Activated CD4-positive, alpha-beta T cell treated with anti-CD3 and anti-CD28 coated beads, Interleukin-2, amount 10 ng/mL, durations not matched to agents 7 days and 5 days (primary cell): ENCODE measurements around the gene ECEL1. TPM values are rescaled to one million over a fixed set of nuclear protein-coding genes. Genes with fewer than 3 reads are reported as not detected.
"Not testable (repeated sequence)": the region's sequence is repeated elsewhere in the genome, so short reads cannot be mapped to it uniquely, and the experiment has no call there.

Experiments
- CTCF ChIA-PET: fragments of 350-600 bp; sonication (Branson Sonifier 250); formaldehyde crosslinking; loops from one replicate; lab custom pipeline; 2021; ENCODE audit warnings: antibody characterized with exemption; lab: Charles Lee
- POLR2A ChIA-PET: fragments of 350-600 bp; sonication (Branson Sonifier 250); formaldehyde crosslinking; loops from one replicate; lab custom pipeline; 2021; ENCODE audit warnings: antibody characterized with exemption; lab: Charles Lee
- DNase-seq: peaks from one replicate; pipeline ENCODE4 v3.0.0-alpha.2; 2020
- H3K27ac Mint-ChIP-seq: one replicate; pipeline ENCODE4 v1.8.0; 2021; ENCODE audit warnings: mild to moderate bottlenecking, moderate library complexity, mixed read lengths
- H3K27me3 Mint-ChIP-seq: one replicate; pipeline ENCODE4 v1.8.0; 2021; ENCODE audit warnings: mixed read lengths
- H3K36me3 Mint-ChIP-seq: one replicate; pipeline ENCODE4 v1.8.0; 2021; ENCODE audit warnings: low read depth, mixed read lengths
- H3K4me1 Mint-ChIP-seq: one replicate; pipeline ENCODE4 v1.8.0; 2021; ENCODE audit warnings: mixed read lengths
- H3K4me3 Mint-ChIP-seq: one replicate; pipeline ENCODE4 v1.8.0; 2021; ENCODE audit warnings: mild to moderate bottlenecking, moderate library complexity, mixed read lengths
- H3K9me3 Mint-ChIP-seq: one replicate; pipeline ENCODE4 v1.8.0; 2021; ENCODE audit warnings: mixed read lengths
- total RNA-seq, 2 experiments: library from RNA; stranded (reverse); gene quantifications; one replicate each; pipeline ENCODE4 v1.2.3, GENCODE V29; 2021

ECEL1 gene
- total RNA-seq, 2 experiments from 2014 or later: not detected

DNA sequence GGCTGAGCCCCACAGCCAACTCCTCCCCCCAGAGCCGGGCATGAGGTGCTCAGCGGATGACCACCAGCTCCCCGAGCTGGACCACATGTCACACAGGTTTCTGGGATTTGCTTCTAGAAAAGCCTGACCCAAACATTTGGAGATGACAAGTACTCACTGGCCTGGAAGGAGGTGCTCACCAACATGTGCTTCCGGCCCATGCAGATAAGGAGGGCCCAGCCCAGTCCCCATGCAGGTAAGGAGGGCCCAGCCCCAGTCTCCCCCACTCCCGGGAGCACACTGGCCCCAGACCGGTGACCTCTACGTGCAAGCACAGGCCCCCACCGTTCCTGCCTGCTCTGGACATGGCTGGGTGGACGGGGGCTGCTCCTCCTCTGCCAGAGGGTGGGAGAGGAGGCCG lies 45.7 kb downstream of the ECEL1 start:
- not testable (repeated sequence) for H3K27ac Mint-ChIP-seq

DNA sequence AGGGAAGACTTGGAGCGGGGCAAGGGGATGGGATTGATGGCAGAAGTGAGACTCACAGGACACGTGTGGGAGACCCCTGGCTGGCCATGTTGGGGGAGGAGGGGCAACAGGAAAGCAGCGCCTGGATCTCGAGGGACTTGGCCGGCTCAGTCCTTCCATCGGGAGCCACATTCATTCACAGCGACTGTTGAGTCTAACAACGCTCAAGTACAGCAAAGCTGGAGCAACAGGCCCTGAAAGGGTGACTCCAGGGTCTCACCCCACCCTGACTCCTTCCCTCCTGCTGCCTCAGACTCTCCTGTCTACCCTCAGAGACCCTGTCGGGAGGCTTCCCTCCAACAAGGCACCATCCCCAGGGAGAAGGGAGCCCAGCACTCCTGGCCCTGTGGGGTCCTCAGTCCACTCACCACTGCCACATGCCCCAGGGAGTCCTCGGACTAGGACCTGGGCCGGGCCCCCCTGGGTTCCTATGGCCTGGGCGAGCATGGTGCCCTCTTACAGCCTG lies 46.4 kb downstream of the ECEL1 start:
- no peaks in the 10 kb centered on the region for H3K4me1 Mint-ChIP-seq
- no peaks in the 10 kb centered on the region for H3K36me3 Mint-ChIP-seq
- H3K27me3 Mint-ChIP-seq: no peaks in the 10 kb centered on the region
- no peaks in the 10 kb centered on the region for H3K9me3 Mint-ChIP-seq
- CTCF ChIA-PET: no interaction called here
- POLR2A ChIA-PET: no interaction called here
- H3K4me3 Mint-ChIP-seq: no peak overlapping the region
- no peak overlapping the region for H3K27ac Mint-ChIP-seq
- no peak for DNase-seq

More for the DNA sequence above, 45.7 kb downstream of the ECEL1 start:
- H3K27me3 Mint-ChIP-seq, POLR2A ChIA-PET, H3K9me3 Mint-ChIP-seq, H3K36me3 Mint-ChIP-seq, H3K4me1 Mint-ChIP-seq, CTCF ChIA-PET, H3K4me3 Mint-ChIP-seq, DNase-seq: not testable (repeated sequence)

DNA sequence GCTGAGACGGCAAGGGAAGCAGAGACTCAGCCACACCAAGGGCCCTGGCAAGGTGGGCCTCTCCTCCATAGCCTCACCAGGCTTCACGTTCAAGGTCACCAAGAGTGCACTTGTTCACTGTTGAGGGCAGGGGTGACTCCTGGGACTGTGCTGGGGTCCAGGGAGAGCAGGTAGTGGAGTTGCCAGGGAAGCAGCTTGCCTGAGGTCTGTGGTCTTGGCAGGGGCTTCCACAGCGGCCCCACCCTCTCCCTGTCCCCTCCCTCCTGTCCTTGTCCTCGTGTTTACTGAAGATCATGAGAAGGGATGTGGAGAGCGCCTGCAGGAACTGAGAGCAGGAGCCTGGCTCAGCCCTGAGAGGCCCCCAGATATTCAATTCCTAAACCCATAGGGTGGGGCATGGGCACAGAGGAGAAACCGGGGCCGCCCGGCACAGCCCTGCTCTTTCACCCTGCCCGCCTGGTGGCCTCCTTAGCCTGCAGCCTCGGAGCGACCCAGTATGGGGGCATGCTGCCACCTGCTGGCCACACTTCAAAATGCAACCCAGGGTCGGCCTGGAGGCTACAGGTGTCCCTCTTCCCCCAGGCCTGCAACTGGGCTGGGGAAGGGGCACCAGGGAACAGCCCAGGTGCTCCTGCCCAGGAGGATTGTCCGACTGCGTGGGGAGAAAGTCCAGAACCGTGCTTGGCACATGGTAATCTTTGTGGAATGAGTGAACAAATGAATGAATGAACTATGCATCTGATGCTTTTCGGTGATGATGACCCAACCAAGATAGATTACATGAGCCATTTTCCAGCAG lies 47.2 kb downstream of the ECEL1 start:
- POLR2A ChIA-PET, H3K9me3 Mint-ChIP-seq, H3K4me1 Mint-ChIP-seq, H3K27ac Mint-ChIP-seq, H3K4me3 Mint-ChIP-seq, H3K27me3 Mint-ChIP-seq, H3K36me3 Mint-ChIP-seq: not testable (repeated sequence)
- peak; percentile 88 for DNase-seq
- CTCF ChIA-PET: interaction anchor here (1.7 kb wide), 1 partner anchor 110 kb away, joined by 5 read pairs; no protein-coding TSS in a partner anchor

DNA sequence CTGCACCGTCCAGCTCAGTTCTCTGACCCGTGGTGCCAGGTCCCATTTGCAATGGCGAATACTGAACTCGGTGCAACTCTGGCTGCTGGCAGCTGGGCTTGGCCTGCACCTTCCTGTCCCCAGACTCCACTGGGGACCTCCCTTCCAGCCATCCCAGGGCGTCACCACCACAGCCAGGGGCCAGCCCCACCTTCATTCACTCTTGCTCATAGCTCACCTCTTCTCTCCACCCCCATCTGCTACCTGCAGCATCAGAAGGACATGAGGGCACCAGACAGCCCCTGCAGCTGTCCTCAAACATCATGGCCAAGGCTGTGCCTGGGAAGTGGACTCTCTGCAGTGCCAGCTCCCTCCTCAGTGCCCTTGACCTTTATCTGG lies 47.9 kb downstream of the ECEL1 start:
- no peak overlapping the region for H3K27ac Mint-ChIP-seq
- no peaks in the 10 kb centered on the region for H3K9me3 Mint-ChIP-seq
- no peaks in the 10 kb centered on the region for H3K36me3 Mint-ChIP-seq
- CTCF ChIA-PET: interaction anchor here (1.7 kb wide), 1 partner anchor 109 kb away, joined by 5 read pairs; no protein-coding TSS in a partner anchor
- H3K27me3 Mint-ChIP-seq: no peaks in the 10 kb centered on the region
- no peaks in the 10 kb centered on the region for H3K4me1 Mint-ChIP-seq
- H3K4me3 Mint-ChIP-seq: no peak overlapping the region
- no peak for DNase-seq
- POLR2A ChIA-PET: no interaction called here

DNA sequence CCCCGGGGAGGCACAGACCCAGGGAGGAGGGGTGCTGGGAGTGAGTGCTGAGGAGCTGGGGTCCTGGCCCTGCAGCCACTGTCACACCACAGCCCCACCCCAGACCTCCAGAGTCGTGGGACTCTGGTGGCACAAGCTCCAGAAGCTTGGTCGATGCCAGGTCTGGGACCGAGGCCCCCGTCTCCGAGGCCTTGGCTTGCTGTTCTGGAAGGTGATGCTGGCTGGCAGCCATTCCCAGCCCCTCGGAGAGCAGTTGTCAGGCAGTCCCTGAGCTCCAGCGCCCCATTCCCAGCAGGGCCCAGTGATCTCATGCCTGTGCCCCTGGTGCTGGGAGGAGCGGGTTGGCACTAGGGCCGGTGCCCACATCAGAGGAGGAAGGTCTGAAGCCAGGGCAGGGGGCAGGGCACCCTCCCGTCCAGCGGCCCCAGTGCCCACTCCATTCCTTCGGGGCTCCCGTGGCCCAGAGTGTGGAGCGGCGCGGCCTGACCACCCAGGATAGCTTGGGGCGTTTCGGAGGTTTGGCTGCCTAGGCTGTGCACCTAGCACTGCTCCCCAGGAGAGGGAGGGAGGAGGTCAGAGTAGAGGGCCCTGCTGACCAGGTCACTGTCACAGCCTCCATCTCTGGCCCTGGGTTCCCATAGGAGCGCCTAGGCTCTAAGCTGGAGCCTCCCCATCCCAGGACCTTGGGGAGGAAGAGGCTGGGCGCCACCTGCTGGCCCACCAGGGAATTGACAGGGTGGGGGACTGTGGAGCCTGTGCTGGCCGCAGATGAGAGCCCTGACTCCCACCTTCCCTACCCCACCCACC lies 48.5 kb downstream of the ECEL1 start:
- DNase-seq: peak; percentile 38
- H3K9me3 Mint-ChIP-seq: no peaks in the 10 kb centered on the region
- H3K4me1 Mint-ChIP-seq: no peaks in the 10 kb centered on the region
- no peak overlapping the region for H3K27ac Mint-ChIP-seq
- ChIA-PET CTCF (interaction anchor here (0.9 to 1.7 kb wide), 3 partner anchors 9 to 108 kb away, joined by 4 to 5 read pairs (median 4); no protein-coding TSS in a partner anchor), POLR2A (no interaction called here)
- no peaks in the 10 kb centered on the region for H3K36me3 Mint-ChIP-seq
- H3K4me3 Mint-ChIP-seq: no peak overlapping the region
- no peaks in the 10 kb centered on the region for H3K27me3 Mint-ChIP-seq

DNA sequence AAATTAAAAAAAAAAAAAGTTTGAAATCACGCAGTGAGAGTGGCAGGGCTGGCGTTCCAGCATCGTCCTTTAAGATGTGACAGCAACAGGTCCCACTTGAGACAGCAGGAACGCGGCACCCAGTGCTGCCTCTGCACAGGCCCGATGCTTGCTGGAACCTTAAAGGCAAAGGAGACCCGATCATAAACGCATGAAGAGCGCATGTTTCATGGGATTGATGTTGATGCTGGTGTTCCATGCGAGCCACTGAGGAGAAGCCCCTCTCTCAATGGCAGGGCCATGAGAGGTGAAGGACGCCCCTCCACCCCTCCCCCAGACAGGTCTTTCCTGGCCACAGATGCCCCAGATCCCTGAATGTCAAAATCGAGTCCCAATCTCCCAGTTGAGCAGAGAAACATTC lies 49.5 kb downstream of the ECEL1 start:
- Mint-ChIP-seq H3K4me1 (no peaks in the 10 kb centered on the region), H3K4me3 (no peak overlapping the region), H3K36me3 (no peaks in the 10 kb centered on the region), H3K27ac (no peak overlapping the region), H3K9me3 (no peaks in the 10 kb centered on the region), H3K27me3 (no peaks in the 10 kb centered on the region)
- ChIA-PET POLR2A (no interaction called here), CTCF (no interaction called here)
- DNase-seq: no peak

DNA sequence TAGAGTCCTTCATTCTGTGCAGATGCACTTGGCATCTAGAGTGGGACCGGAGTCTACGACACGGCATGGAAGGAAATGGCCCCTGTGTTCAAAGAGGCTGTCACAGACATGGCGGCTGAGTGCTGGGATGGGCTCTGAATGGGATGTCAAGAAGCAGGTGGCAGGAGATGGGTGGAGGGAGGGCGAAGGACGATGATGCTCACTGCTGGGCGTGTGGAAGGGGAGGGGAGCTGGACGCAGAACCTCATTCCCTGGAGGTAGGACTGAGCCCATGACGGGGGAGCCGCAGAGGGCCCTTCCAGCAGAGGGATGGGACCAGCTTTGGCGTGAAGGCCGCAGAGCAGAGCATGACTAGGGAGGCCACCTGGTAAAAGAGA lies 50.5 kb downstream of the ECEL1 start:
- POLR2A ChIA-PET: no interaction called here
- Mint-ChIP-seq H3K4me3 (no peak overlapping the region), H3K27ac (no peak overlapping the region), H3K36me3 (no peaks in the 10 kb centered on the region), H3K27me3 (no peaks in the 10 kb centered on the region), H3K4me1 (no peaks in the 10 kb centered on the region), H3K9me3 (no peaks in the 10 kb centered on the region)
- DNase-seq: no peak
- CTCF ChIA-PET: interaction anchor here (0.6 to 0.9 kb wide), 3 partner anchors 9 to 404 kb away, joined by 3 to 5 read pairs (median 5); no protein-coding TSS in a partner anchor

DNA sequence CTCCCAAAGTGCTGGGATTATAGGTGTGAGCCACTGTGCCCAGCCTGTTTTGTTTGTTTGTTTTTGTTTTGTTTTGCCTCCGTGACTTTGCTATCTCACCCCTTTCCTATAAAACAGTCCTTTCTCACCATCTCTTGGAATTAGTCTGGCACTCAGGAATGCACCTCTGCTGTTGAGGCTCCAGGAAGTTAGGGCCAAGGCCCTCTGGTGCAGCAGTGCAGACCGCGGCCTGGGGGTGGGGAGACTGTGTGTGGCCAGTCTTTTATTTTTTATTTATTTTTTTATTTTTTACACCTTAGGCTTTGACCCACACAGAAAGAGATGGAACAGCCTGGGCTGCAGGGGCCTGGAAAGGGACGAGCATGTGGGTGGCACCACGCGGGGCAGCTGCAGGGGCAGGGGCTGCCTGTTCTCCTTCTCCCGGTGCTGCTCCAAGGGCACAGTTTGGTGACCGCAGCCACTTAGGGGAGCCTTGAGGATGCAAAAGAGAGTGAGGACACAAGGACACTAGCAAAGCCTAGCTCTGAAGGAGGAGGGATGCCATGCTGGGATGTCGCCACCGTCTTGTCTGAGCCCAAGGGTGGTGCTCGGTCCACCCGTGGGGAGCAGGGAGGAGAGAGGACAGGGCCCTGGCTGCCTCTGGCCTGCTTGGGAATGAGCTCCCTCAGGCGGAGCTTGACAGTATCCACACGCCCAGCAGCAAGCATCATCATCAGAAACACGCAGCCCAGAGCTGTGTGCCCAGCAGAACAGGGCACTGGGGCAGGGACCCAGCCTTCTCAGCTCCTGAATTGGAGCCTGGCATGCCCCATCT lies 51.0 kb downstream of the ECEL1 start:
- H3K4me3 Mint-ChIP-seq: no peak overlapping the region
- H3K9me3 Mint-ChIP-seq: no peaks in the 10 kb centered on the region
- no peak overlapping the region for H3K27ac Mint-ChIP-seq
- H3K36me3 Mint-ChIP-seq: no peaks in the 10 kb centered on the region
- ChIA-PET CTCF (interaction anchor here (0.6 to 0.9 kb wide), 3 partner anchors 10 to 405 kb away, joined by 3 to 5 read pairs (median 5); no protein-coding TSS in a partner anchor), POLR2A (no interaction called here)
- H3K27me3 Mint-ChIP-seq: no peaks in the 10 kb centered on the region
- DNase-seq: no peak
- no peaks in the 10 kb centered on the region for H3K4me1 Mint-ChIP-seq

DNA sequence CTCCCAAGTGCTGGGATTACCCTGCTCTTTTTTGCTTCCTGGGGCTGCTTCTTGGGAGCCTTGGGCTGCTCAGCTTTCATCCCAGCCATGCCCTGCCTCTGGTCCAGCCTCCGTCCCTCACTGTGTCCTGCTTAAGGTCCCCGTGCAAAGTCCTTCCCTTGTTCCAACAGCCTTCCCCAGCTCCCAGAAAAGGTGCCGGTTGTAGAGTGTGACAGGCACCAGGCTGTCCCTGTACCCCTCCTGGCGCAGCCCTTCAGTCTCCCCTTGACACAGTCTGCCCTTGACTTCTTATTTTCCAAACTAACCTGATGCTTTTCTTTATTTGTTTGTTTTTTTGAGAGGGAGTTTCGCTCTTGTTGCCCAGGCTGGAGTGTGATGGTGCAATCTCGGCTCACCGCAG lies 51.8 kb downstream of the ECEL1 start:
- no peaks in the 10 kb centered on the region for H3K9me3 Mint-ChIP-seq
- DNase-seq: no peak
- no peak overlapping the region for H3K27ac Mint-ChIP-seq
- ChIA-PET POLR2A (no interaction called here), CTCF (interaction anchor here (1.0 to 1.1 kb wide), 2 partner anchors 9 to 18 kb away, joined by 3 read pairs; no protein-coding TSS in a partner anchor)
- no peaks in the 10 kb centered on the region for H3K36me3 Mint-ChIP-seq
- no peak overlapping the region for H3K4me3 Mint-ChIP-seq
- no peaks in the 10 kb centered on the region for H3K4me1 Mint-ChIP-seq
- H3K27me3 Mint-ChIP-seq: no peaks in the 10 kb centered on the region

DNA sequence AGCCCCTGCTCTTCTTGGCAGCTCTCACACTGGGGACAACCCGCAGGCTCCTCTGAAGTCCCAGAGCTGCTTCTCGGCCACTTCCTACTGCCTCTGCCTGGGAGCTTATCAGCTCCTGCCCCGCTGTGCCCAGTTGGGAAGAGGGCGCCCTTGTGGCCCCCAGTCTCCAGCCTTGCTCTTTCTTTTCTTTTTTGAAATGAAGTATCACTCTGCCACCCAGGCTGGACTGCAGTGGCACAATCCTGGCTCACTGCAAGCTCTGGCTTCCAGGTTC lies 52.3 kb downstream of the ECEL1 start:
- no peak overlapping the region for H3K4me3 Mint-ChIP-seq
- ChIA-PET POLR2A (no interaction called here), CTCF (interaction anchor here (0.8 to 1.1 kb wide), 3 partner anchors 9 to 63 kb away, joined by 3 read pairs; no protein-coding TSS in a partner anchor)
- DNase-seq: no peak
- H3K27ac Mint-ChIP-seq: no peak overlapping the region
- H3K9me3 Mint-ChIP-seq: no peaks in the 10 kb centered on the region
- H3K27me3 Mint-ChIP-seq: no peaks in the 10 kb centered on the region
- H3K36me3 Mint-ChIP-seq: no peaks in the 10 kb centered on the region
- no peaks in the 10 kb centered on the region for H3K4me1 Mint-ChIP-seq

DNA sequence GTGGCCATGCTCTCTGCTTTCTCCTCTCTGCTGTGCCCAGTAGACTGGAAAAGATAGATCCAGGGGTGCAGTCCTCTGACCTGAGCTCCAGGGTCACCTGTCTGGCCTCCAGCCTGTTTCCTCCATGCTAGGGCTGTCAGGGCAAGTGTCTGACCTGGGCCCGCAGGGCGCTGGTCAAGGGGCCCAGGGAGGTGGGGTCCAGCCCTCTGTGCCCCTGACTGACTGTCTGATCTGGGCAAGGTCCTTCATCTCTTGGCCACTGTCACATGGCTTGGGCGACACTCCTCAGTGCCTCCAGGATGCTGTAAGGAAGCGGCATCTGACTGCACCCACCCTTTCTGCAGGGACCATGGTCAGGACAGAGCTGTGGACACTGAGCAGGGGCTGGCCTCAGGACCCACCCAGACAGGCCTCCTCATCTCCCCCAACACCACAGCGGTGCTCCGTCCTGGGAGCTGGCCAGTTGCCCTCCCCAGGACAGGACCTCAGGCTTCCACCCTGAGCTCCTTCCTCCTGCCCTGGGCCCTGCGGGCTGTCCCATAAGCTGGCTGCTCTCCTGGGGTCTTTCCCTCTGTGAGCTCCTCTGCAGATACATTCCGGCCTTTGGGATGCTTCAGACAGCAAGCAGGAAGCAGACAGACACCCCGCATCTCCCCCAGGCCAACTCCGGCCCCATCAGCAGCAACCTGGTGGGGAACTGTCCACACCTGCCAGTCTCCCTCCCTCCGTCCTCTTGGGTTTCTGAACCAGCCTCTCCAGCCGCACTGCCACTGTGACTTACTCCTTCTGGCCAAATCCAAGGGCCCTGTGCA lies 52.9 kb downstream of the ECEL1 start:
- ChIA-PET CTCF (interaction anchor here (0.5 to 1.4 kb wide), 5 partner anchors 8 to 458 kb away, joined by 3 to 4 read pairs (median 3); no protein-coding TSS in a partner anchor), POLR2A (no interaction called here)
- H3K4me3 Mint-ChIP-seq: no peak overlapping the region
- no peak for DNase-seq
- H3K9me3 Mint-ChIP-seq: no peaks in the 10 kb centered on the region
- no peaks in the 10 kb centered on the region for H3K4me1 Mint-ChIP-seq
- no peak overlapping the region for H3K27ac Mint-ChIP-seq
- H3K36me3 Mint-ChIP-seq: no peaks in the 10 kb centered on the region
- no peaks in the 10 kb centered on the region for H3K27me3 Mint-ChIP-seq

DNA sequence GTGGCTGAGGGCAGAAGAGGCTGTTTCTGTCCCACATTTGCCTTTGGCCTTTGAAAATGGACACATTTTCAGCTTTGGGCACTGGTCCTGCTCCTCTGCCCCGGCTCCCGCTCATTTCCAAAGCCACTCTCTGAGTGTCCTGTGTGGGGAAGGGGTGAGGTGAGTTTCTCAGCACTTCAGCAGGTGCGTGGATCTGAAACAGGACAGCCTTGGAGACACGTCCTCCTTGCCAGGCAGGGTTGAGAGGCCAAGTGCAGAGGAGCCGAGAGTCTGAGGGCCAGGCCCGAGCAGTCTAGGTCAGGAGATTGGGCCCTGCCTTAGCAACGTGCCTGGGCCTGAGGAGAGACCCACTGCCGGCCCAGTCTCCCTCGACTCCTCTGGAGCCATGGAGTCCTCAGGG lies 53.5 kb downstream of the ECEL1 start:
- no peak for DNase-seq
- no peaks in the 10 kb centered on the region for H3K9me3 Mint-ChIP-seq
- H3K4me1 Mint-ChIP-seq: no peaks in the 10 kb centered on the region
- no peaks in the 10 kb centered on the region for H3K36me3 Mint-ChIP-seq
- POLR2A ChIA-PET: no interaction called here
- CTCF ChIA-PET: interaction anchor here (1.4 kb wide), 1 partner anchor 10 kb away, joined by 4 read pairs; no protein-coding TSS in a partner anchor
- H3K27me3 Mint-ChIP-seq: peaks cover 4% of the 10 kb centered on the region
- H3K4me3 Mint-ChIP-seq: no peak overlapping the region
- no peak overlapping the region for H3K27ac Mint-ChIP-seq
